ENCODE data around the gene RAD9A.

DNA sequence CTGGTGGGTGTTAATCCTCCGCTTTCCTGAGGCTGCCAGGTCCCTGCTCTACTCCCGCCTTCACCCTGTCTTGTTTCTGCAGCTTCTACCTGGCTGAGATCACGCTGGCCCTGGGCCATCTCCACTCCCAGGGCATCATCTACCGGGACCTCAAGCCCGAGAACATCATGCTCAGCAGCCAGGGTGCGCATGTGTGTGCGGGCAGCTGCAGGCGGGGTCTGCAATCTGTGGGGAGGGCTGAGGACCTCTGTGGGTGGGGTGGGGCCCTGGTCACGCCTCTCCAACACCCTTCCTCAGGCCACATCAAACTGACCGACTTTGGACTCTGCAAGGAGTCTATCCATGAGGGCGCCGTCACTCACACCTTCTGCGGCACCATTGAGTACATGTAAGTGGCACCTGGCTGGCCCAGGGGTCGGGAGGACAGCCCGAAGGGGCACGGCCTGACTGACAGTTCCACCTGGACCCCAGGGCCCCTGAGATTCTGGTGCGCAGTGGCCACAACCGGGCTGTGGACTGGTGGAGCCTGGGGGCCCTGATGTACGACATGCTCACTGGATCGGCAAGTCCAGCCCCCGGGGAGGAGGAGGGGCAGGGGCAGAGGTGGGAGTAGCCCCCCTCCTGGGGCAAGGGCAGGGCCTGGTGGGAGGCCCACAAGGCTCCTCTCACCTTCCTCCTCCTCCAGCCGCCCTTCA lies 41.0 kb downstream of the RAD9A start:
- TF ChIP-seq YY1 (tag by site-specific recombination; IDR thresholded peaks at IDR 0.05) (no peak), ZBTB20 (tag by site-specific recombination; IDR thresholded peaks at IDR 0.05) (no peak), ZNF600 (tag by site-specific recombination; IDR thresholded peaks at IDR 0.05) (no peak), ZNF843 (tag by site-specific recombination; IDR thresholded peaks at IDR 0.05) (no peak)
- TF ChIP-seq, protein P1, sequence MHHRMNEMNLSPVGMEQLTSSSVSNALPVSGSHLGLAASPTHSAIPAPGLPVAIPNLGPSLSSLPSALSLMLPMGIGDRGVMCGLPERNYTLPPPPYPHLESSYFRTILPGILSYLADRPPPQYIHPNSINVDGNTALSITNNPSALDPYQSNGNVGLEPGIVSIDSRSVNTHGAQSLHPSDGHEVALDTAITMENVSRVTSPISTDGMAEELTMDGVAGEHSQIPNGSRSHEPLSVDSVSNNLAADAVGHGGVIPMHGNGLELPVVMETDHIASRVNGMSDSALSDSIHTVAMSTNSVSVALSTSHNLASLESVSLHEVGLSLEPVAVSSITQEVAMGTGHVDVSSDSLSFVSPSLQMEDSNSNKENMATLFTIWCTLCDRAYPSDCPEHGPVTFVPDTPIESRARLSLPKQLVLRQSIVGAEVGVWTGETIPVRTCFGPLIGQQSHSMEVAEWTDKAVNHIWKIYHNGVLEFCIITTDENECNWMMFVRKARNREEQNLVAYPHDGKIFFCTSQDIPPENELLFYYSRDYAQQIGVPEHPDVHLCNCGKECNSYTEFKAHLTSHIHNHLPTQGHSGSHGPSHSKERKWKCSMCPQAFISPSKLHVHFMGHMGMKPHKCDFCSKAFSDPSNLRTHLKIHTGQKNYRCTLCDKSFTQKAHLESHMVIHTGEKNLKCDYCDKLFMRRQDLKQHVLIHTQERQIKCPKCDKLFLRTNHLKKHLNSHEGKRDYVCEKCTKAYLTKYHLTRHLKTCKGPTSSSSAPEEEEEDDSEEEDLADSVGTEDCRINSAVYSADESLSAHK (tag by site-specific recombination; IDR thresholded peaks at IDR 0.05) = no peak
- TF ChIP-seq, protein P2, sequence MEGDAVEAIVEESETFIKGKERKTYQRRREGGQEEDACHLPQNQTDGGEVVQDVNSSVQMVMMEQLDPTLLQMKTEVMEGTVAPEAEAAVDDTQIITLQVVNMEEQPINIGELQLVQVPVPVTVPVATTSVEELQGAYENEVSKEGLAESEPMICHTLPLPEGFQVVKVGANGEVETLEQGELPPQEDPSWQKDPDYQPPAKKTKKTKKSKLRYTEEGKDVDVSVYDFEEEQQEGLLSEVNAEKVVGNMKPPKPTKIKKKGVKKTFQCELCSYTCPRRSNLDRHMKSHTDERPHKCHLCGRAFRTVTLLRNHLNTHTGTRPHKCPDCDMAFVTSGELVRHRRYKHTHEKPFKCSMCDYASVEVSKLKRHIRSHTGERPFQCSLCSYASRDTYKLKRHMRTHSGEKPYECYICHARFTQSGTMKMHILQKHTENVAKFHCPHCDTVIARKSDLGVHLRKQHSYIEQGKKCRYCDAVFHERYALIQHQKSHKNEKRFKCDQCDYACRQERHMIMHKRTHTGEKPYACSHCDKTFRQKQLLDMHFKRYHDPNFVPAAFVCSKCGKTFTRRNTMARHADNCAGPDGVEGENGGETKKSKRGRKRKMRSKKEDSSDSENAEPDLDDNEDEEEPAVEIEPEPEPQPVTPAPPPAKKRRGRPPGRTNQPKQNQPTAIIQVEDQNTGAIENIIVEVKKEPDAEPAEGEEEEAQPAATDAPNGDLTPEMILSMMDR (tag by site-specific recombination; IDR thresholded peaks at IDR 0.05) = no peak
- TF ChIP-seq, protein P3, sequence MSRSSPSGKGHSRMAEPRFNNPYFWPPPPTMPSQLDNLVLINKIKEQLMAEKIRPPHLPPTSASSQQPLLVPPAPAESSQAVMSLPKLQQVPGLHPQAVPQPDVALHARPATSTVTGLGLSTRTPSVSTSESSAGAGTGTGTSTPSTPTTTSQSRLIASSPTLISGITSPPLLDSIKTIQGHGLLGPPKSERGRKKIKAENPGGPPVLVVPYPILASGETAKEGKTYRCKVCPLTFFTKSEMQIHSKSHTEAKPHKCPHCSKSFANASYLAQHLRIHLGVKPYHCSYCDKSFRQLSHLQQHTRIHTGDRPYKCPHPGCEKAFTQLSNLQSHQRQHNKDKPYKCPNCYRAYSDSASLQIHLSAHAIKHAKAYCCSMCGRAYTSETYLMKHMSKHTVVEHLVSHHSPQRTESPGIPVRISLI (tag by site-specific recombination; IDR thresholded peaks at IDR 0.05) = no peak
- TF ChIP-seq, protein P4, sequence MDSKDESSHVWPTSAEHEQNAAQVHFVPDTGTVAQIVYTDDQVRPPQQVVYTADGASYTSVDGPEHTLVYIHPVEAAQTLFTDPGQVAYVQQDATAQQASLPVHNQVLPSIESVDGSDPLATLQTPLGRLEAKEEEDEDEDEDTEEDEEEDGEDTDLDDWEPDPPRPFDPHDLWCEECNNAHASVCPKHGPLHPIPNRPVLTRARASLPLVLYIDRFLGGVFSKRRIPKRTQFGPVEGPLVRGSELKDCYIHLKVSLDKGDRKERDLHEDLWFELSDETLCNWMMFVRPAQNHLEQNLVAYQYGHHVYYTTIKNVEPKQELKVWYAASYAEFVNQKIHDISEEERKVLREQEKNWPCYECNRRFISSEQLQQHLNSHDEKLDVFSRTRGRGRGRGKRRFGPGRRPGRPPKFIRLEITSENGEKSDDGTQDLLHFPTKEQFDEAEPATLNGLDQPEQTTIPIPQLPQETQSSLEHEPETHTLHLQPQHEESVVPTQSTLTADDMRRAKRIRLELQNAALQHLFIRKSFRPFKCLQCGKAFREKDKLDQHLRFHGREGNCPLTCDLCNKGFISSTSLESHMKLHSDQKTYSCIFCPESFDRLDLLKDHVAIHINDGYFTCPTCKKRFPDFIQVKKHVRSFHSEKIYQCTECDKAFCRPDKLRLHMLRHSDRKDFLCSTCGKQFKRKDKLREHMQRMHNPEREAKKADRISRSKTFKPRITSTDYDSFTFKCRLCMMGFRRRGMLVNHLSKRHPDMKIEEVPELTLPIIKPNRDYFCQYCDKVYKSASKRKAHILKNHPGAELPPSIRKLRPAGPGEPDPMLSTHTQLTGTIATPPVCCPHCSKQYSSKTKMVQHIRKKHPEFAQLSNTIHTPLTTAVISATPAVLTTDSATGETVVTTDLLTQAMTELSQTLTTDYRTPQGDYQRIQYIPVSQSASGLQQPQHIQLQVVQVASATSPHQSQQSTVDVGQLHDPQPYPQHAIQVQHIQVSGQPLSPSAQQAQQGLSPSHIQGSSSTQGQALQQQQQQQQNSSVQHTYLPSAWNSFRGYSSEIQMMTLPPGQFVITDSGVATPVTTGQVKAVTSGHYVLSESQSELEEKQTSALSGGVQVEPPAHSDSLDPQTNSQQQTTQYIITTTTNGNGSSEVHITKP (tag by site-specific recombination; IDR thresholded peaks at IDR 0.05) = no peak
- TF ChIP-seq, protein P5, sequence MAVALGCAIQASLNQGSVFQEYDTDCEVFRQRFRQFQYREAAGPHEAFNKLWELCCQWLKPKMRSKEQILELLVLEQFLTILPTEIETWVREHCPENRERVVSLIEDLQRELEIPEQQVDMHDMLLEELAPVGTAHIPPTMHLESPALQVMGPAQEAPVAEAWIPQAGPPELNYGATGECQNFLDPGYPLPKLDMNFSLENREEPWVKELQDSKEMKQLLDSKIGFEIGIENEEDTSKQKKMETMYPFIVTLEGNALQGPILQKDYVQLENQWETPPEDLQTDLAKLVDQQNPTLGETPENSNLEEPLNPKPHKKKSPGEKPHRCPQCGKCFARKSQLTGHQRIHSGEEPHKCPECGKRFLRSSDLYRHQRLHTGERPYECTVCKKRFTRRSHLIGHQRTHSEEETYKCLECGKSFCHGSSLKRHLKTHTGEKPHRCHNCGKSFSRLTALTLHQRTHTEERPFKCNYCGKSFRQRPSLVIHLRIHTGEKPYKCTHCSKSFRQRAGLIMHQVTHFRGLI (tag by site-specific recombination; IDR thresholded peaks at IDR 0.05) = no peak
- TF ChIP-seq, protein P6, sequence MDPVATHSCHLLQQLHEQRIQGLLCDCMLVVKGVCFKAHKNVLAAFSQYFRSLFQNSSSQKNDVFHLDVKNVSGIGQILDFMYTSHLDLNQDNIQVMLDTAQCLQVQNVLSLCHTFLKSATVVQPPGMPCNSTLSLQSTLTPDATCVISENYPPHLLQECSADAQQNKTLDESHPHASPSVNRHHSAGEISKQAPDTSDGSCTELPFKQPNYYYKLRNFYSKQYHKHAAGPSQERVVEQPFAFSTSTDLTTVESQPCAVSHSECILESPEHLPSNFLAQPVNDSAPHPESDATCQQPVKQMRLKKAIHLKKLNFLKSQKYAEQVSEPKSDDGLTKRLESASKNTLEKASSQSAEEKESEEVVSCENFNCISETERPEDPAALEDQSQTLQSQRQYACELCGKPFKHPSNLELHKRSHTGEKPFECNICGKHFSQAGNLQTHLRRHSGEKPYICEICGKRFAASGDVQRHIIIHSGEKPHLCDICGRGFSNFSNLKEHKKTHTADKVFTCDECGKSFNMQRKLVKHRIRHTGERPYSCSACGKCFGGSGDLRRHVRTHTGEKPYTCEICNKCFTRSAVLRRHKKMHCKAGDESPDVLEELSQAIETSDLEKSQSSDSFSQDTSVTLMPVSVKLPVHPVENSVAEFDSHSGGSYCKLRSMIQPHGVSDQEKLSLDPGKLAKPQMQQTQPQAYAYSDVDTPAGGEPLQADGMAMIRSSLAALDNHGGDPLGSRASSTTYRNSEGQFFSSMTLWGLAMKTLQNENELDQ (tag by site-specific recombination; IDR thresholded peaks at IDR 0.05; ENCODE audit: low read depth) = no peak
- TF ChIP-seq, protein P7, sequence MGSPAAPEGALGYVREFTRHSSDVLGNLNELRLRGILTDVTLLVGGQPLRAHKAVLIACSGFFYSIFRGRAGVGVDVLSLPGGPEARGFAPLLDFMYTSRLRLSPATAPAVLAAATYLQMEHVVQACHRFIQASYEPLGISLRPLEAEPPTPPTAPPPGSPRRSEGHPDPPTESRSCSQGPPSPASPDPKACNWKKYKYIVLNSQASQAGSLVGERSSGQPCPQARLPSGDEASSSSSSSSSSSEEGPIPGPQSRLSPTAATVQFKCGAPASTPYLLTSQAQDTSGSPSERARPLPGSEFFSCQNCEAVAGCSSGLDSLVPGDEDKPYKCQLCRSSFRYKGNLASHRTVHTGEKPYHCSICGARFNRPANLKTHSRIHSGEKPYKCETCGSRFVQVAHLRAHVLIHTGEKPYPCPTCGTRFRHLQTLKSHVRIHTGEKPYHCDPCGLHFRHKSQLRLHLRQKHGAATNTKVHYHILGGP (tag by site-specific recombination; IDR thresholded peaks at IDR 0.05) = no peak

Data from HEK293 (cell line).